ENCODE results near the gene L1TD1. TPM values are rescaled to one million over a fixed set of nuclear protein-coding genes. Genes with fewer than 3 reads are reported as not detected.
"Not testable (repeated sequence)": the region's sequence is repeated elsewhere in the genome, so short reads cannot be mapped to it uniquely, and the experiment has no call there.

L1TD1 gene
- total and polyA plus RNA-seq, 2 donors (not counting 1 experiment from before 2014, with no cell fraction given): 0.17 TPM; not detected in 1

- Histone ChIP-seq H3K27ac (ENCODE audit: insufficient read depth, low read length) (no peak overlapping the region), H3K4me2 (ENCODE audit: extremely low read depth, insufficient read depth, low read length) (no peak overlapping the region), H3K9ac (ENCODE audit: insufficient read depth, low read length) (no peak overlapping the region), H3K27me3 (ENCODE audit: control insufficient read depth, insufficient read depth, low read length) (no peaks in the 10 kb centered on the region), H3K4me1 (ENCODE audit: control insufficient read depth, extremely low read depth, insufficient read depth, low read length) (no peaks in the 10 kb centered on the region), H3K79me2 (ENCODE audit: control insufficient read depth, insufficient read depth, low read length) (no peaks in the 10 kb centered on the region), H4K20me1 (ENCODE audit: control insufficient read depth, extremely low read depth, insufficient read depth, low read length) (no peaks in the 10 kb centered on the region), H3K36me3 (ENCODE audit: control insufficient read depth, insufficient read depth, low read length) (no peaks in the 10 kb centered on the region), H3K9me3 (ENCODE audit: control insufficient read depth, insufficient read depth, low read depth, low read length) (no peaks in the 10 kb centered on the region), H3K4me3 (replicated peaks in 1 of 4; ENCODE audit: control extremely low read depth in 1 of 4, insufficient read depth in 1 of 4, low read depth in 3 of 4, low read length in 4 of 4) (no peak overlapping the region), H2AFZ (ENCODE audit: low read length) (no peak overlapping the region)
- no peak for DNase-seq (ENCODE audit: low read depth in 2 of 2)
- TF ChIP-seq EZH2 (IDR thresholded peaks at IDR 0.05; ENCODE audit: low read length, missing control alignments): no peak
- TF ChIP-seq CTCF (conservative IDR thresholded peaks at IDR 0.05 in 1 of 2, IDR thresholded peaks at IDR 0.05 in 1 of 2; ENCODE audit: low read depth in 1 of 2, low read length in 2 of 2): no peak
Observed at GRCh38 chr1:62241371-62242131, 46.9 kb downstream of the L1TD1 start.

GRCh38 chr1:62244380-62244779 is 49.7 kb downstream of the L1TD1 start:
- H3K79me2 ChIP-seq (ENCODE audit: control insufficient read depth, insufficient read depth, low read length); H3K4me2 ChIP-seq (ENCODE audit: extremely low read depth, insufficient read depth, low read length); H3K27ac ChIP-seq (ENCODE audit: insufficient read depth, low read length); H3K9ac ChIP-seq (ENCODE audit: insufficient read depth, low read length); H3K36me3 ChIP-seq (ENCODE audit: control insufficient read depth, insufficient read depth, low read length); H3K4me3 ChIP-seq (replicated peaks in 1 of 4; ENCODE audit: control extremely low read depth in 1 of 4, insufficient read depth in 1 of 4, low read depth in 3 of 4, low read length in 4 of 4); H2AFZ ChIP-seq (ENCODE audit: low read length); H3K9me3 ChIP-seq (ENCODE audit: control insufficient read depth, insufficient read depth, low read depth, low read length); H3K27me3 ChIP-seq (ENCODE audit: control insufficient read depth, insufficient read depth, low read length); DNase-seq (ENCODE audit: low read depth in 2 of 2); H3K4me1 ChIP-seq (ENCODE audit: control insufficient read depth, extremely low read depth, insufficient read depth, low read length); H4K20me1 ChIP-seq (ENCODE audit: control insufficient read depth, extremely low read depth, insufficient read depth, low read length): not testable (repeated sequence)

- Histone ChIP-seq H3K27ac (ENCODE audit: insufficient read depth, low read length) (no peak overlapping the region), H3K27me3 (ENCODE audit: control insufficient read depth, insufficient read depth, low read length) (no peaks in the 10 kb centered on the region), H3K36me3 (ENCODE audit: control insufficient read depth, insufficient read depth, low read length) (no peaks in the 10 kb centered on the region), H3K9ac (ENCODE audit: insufficient read depth, low read length) (no peak overlapping the region), H2AFZ (ENCODE audit: low read length) (no peak overlapping the region), H3K4me2 (ENCODE audit: extremely low read depth, insufficient read depth, low read length) (no peak overlapping the region), H3K79me2 (ENCODE audit: control insufficient read depth, insufficient read depth, low read length) (no peaks in the 10 kb centered on the region), H4K20me1 (ENCODE audit: control insufficient read depth, extremely low read depth, insufficient read depth, low read length) (no peaks in the 10 kb centered on the region), H3K9me3 (ENCODE audit: control insufficient read depth, insufficient read depth, low read depth, low read length) (no peaks in the 10 kb centered on the region), H3K4me3 (replicated peaks in 1 of 4; ENCODE audit: control extremely low read depth in 1 of 4, insufficient read depth in 1 of 4, low read depth in 3 of 4, low read length in 4 of 4) (no peak overlapping the region), H3K4me1 (ENCODE audit: control insufficient read depth, extremely low read depth, insufficient read depth, low read length) (no peaks in the 10 kb centered on the region)
- TF ChIP-seq CTCF (conservative IDR thresholded peaks at IDR 0.05 in 1 of 2, IDR thresholded peaks at IDR 0.05 in 1 of 2; ENCODE audit: low read depth in 1 of 2, low read length in 2 of 2): no peak
- TF ChIP-seq EZH2 (IDR thresholded peaks at IDR 0.05; ENCODE audit: low read length, missing control alignments): no peak
- DNase-seq (ENCODE audit: low read depth in 2 of 2): no peak
Observed at GRCh38 chr1:62245201-62245600, 50.6 kb downstream of the L1TD1 start.

Data from fibroblast of lung (primary cell).